Ishikawa (cell line): ENCODE results near the gene SLX9.

Experiments used
- CEBPB ChIP-seq: IDR thresholded peaks from 2 replicates; pipeline ENCODE4 v1.6.1; 2012
- CREB1 ChIP-seq: IDR thresholded peaks from 2 replicates; pipeline ENCODE4 v1.6.1; 2012; ENCODE audit warnings: low read depth
- EGR1 ChIP-seq: IDR thresholded peaks from 2 replicates; pipeline ENCODE4 v1.6.1; 2012
- EP300 ChIP-seq: IDR thresholded peaks from 2 replicates; pipeline ENCODE4 v1.6.1; 2012; ENCODE audit warnings: borderline replicate concordance
- FOXM1 ChIP-seq: IDR thresholded peaks from 2 replicates; pipeline ENCODE4 v1.6.1; 2012; ENCODE audit warnings: low read depth, borderline replicate concordance
- MAX ChIP-seq: IDR thresholded peaks from 2 replicates; pipeline ENCODE4 v1.6.1; 2012
- NFIC ChIP-seq: IDR thresholded peaks from 2 replicates; pipeline ENCODE4 v1.6.1; 2012
- RAD21 ChIP-seq: IDR thresholded peaks from 2 replicates; pipeline ENCODE4 v1.6.1; 2012; ENCODE audit warnings: low read depth
- REST ChIP-seq: IDR thresholded peaks from 2 replicates; pipeline ENCODE4 v1.6.1; 2012; ENCODE audit warnings: low read depth, mild to moderate bottlenecking
- TAF1 ChIP-seq: IDR thresholded peaks from 2 replicates; pipeline ENCODE4 v1.6.1; 2012; ENCODE audit warnings: low read depth, mild to moderate bottlenecking
- TCF12 ChIP-seq: IDR thresholded peaks from 2 replicates; pipeline ENCODE4 v1.6.1; 2012; ENCODE audit warnings: low read depth
- TEAD4 ChIP-seq: IDR thresholded peaks from 2 replicates; pipeline ENCODE4 v1.6.1; 2012
- USF1 ChIP-seq: IDR thresholded peaks from 2 replicates; pipeline ENCODE4 v1.6.1; 2012
- YY1 ChIP-seq: IDR thresholded peaks from 2 replicates; pipeline ENCODE4 v1.6.1; 2012; ENCODE audit warnings: low read depth
- ZBTB7A ChIP-seq: IDR thresholded peaks from 2 replicates; pipeline ENCODE4 v1.6.1; 2012; ENCODE audit warnings: low read depth

SLX9 gene

GRCh38 chr21:44969931-44970755, 30.3 kb downstream of the SLX9 start:
- TF ChIP-seq RAD21 (no peak), EGR1 (no peak), CREB1 (no peak), ZBTB7A (no peak), TAF1 (no peak), MAX (no peak), USF1 (no peak), REST (no peak), NFIC (no peak), CEBPB (no peak), TCF12 (no peak), TEAD4 (no peak), FOXM1 (no peak), EP300 (no peak), YY1 (no peak)

GRCh38 chr21:44970766-44971671, 31.2 kb downstream of the SLX9 start:
- TF ChIP-seq TAF1 (no peak), RAD21 (no peak), EP300 (no peak), CREB1 (no peak), TEAD4 (no peak), YY1 (no peak), USF1 (no peak), NFIC (no peak), FOXM1 (no peak), MAX (no peak), ZBTB7A (no peak)

GRCh38 chr21:44971672-44971995, 31.8 kb downstream of the SLX9 start:
- TF ChIP-seq TAF1 = no peak
- TF ChIP-seq USF1 = no peak
- no peak for TF ChIP-seq RAD21
- TF ChIP-seq REST = no peak
- no peak for TF ChIP-seq NFIC
- no peak for TF ChIP-seq FOXM1
- no peak for TF ChIP-seq YY1
- no peak for TF ChIP-seq TCF12
- TF ChIP-seq MAX = no peak
- no peak for TF ChIP-seq EGR1
- TF ChIP-seq EP300 = no peak
- TF ChIP-seq TEAD4 = no peak
- TF ChIP-seq CEBPB = no peak
- TF ChIP-seq ZBTB7A = no peak
- no peak for TF ChIP-seq CREB1

GRCh38 chr21:44972301-44972814, 32.5 kb downstream of the SLX9 start:
- TF ChIP-seq YY1 = no peak
- TF ChIP-seq ZBTB7A = peak; percentile 71; the same call in 1 of the 2 replicates
